ENCODE data around the gene KDM2B. TPM values are rescaled to one million over a fixed set of nuclear protein-coding genes. Genes with fewer than 3 reads are reported as not detected.

KDM2B gene
- total and polyA plus RNA-seq, 11 donors: 7.3 to 24.7 (median 10.3) TPM

DNA sequence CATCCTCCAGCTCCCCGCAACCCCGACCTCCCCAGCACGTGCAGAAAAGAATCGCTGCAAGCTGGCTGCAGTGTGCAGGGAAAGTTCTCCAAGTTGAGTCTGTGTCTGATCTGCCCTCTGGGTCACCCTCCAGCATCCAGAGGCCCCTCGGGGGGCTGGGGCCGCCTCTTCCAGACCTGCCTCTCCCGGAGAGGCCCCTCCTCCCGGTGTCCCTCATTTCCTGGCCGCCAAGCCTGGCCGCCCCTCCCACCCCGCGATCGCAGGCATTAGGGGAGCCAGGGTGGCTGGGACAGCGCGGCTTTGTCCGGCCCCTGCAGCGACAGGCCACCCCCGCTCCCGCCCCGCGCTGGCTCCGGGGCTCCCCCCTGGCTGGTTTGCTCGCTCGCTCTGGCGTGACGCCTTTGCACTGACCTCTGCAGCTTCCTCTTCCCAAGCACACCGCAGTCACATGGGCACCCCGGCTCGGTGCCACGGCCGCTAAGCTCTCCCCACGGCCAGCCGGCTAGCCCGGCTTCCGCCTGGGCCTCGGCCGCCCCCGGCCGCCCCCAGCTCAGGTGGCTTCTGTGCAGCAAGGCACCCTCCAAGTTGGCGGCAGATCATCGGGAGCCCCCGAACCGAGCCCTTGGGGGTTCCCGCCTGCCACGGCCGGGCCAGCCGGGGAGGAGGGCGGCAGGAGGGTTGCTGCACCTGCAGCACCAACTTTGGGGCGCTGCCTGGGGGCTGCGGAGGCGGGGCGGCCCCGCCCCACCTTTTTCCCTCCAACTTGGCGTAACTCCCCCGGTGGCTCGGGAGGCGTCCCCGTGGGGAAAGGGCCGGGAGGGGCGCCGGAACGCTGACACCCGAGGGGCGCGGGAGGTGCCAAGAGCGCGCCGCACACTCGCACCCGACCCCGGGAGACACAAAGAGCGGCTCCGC is 43.7 kb downstream of the KDM2B start:
- Histone ChIP-seq H3K36me3 (peaks cover 0 to 15% (median 5%) of the 10 kb centered on the region in 9 donors), H3K4me1 (peaks cover 0 to 66% (median 49%) of the 10 kb centered on the region in 12 donors), H3K9me3 (no peaks in the 10 kb centered on the region), H3K4me3 (peak overlapping the region; percentile 35 to 92 (median 78)), H3K27ac (peak overlapping the region; percentile 93 to 98 (median 96)), H3K27me3 (no peaks in the 10 kb centered on the region)
- intact Hi-C loops (cut with DNase I): loop anchor here in 5 of 10 donors (1.0 to 5.0 kb wide), 6 partner anchors 17 to 90 kb away; partner anchors contain the start of genes KDM2B (in 1 of the 5) and ORAI1 (in 1 of the 5)
- ATAC-seq (peak; percentile 68 to 87 (median 84)), DNase-seq (peak; percentile 92 to 94 (median 93))
- TF ChIP-seq POLR2A (IDR thresholded peaks at IDR 0.05): peak in 1 of 2 donors; percentile 63
- TF ChIP-seq CTCF (IDR thresholded peaks at IDR 0.05): peak in 1 of 12 donors; percentile 4
- WGBS, 4 donors: 0 to 1% (median 1%) methylated on average over 18 to 73 of the region's 73 CpGs

DNA sequence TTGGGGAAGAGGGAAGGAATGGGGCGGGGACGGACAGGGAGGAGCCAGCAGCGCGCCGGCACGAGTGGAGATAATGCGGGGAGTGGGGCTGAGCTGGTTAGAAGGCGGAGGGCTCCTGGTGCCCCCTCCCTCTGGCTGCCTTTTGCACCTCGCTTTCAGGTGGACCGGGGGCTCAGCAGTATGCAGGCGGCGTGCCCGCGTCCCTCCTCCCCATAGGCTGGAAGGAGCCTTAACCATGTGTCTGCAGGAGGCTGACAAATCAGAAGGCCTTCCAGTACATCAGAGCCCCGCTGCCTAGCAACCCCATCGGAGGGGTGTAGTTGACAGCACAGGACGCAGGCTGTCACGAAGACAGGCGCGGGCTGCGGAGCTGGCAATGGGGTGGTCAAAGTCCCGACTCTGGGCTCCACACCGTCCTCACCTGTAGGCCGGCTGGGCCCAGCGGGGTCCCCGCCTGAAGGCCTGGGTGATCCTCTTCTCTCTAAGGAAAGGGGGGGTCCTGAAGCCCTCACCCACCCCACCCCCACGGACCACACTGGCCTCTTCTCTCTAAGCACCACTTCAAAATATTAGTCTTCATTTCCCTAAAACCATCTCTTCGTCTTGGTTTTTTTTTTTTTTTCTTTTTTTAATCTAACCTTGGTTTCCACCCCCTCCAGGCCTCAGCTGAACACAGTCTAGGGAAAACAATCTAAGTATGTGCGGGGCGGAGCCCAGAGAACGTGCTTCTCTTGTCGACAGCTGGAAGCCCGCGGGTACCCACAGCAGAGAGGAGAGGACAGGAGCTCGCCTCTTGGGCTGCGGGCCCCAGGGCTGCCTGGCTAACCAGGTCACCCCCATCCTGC is 44.5 kb downstream of the KDM2B start:
- H3K27ac ChIP-seq: peak overlapping the region; percentile 93 to 98 (median 96)
- WGBS, 4 donors: 1 to 8% (median 2%) methylated on average over 28 to 36 of the region's 36 CpGs

More for the DNA sequence above, 44.5 kb downstream of the KDM2B start:
- DNase-seq (peak; percentile 88 to 95 (median 92)), ATAC-seq (peak; percentile 82 to 90 (median 86))
- Histone ChIP-seq H3K4me1 (peaks cover 0 to 68% (median 52%) of the 10 kb centered on the region in 12 donors), H3K36me3 (peaks cover 0 to 19% (median 6%) of the 10 kb centered on the region in 9 donors), H3K9me3 (no peaks in the 10 kb centered on the region), H3K27me3 (no peaks in the 10 kb centered on the region), H3K4me3 (peak overlapping the region; percentile 4 to 92 (median 78))
- no peak for TF ChIP-seq CTCF (IDR thresholded peaks at IDR 0.05)
- TF ChIP-seq POLR2A (IDR thresholded peaks at IDR 0.05): peak in 1 of 2 donors; percentile 39
- intact Hi-C loops (cut with DNase I): loop anchor here in 5 of 10 donors (1.0 to 5.0 kb wide), 5 partner anchors 16 to 91 kb away; partner anchors contain the start of genes KDM2B (in 1 of the 5) and ORAI1 (in 1 of the 5)
